ENCODE measurements around the gene LDLRAD4.

DNA sequence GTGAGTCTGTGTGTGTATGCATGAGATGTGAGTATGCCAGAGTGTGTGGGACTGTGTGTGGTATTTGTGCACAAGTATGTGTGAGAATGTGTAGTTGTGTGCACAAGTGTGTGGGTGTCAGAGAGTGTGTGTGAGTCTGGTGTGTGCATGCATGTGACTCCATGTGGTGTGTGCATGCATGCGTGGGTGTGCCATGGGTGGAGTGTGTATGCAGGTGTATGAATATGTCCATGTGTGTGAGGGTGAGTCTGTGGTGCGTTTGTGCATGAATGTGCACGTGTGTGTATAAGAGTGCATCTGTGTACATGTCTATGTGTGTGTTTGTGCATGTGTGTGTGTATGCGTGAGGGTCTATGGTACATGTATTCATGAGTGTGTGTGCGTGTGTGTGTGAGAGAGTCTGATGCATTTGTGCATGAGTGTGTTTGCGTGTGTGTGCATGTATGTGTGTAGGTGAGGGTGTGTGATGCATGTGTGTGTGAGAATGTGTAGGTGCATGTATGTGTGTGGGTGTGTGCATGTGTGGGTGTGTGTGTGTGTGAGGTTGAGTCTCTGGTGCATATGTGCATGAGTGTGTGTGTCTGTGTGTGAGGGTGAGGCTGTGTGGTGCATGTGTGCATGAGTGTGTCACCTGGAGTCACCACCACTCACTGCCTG, 226.8 kb downstream of the LDLRAD4 start:
- TF ChIP-seq, protein P1, sequence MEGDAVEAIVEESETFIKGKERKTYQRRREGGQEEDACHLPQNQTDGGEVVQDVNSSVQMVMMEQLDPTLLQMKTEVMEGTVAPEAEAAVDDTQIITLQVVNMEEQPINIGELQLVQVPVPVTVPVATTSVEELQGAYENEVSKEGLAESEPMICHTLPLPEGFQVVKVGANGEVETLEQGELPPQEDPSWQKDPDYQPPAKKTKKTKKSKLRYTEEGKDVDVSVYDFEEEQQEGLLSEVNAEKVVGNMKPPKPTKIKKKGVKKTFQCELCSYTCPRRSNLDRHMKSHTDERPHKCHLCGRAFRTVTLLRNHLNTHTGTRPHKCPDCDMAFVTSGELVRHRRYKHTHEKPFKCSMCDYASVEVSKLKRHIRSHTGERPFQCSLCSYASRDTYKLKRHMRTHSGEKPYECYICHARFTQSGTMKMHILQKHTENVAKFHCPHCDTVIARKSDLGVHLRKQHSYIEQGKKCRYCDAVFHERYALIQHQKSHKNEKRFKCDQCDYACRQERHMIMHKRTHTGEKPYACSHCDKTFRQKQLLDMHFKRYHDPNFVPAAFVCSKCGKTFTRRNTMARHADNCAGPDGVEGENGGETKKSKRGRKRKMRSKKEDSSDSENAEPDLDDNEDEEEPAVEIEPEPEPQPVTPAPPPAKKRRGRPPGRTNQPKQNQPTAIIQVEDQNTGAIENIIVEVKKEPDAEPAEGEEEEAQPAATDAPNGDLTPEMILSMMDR (IDR thresholded peaks at IDR 0.05) = no peak
- TF ChIP-seq POLR2A (IDR thresholded peaks at IDR 0.05) = no peak
